GM18909 (cell line): ENCODE data around the gene DPYD.

Experiments used
- ATAC-seq: cut with Tn5 transposase; IDR thresholded peaks from one replicate; pipeline ENCODE4 v1.9.1; 2021; ENCODE audit warnings: mild to moderate bottlenecking; ENCODE audit not compliant: unreplicated experiment, poor library complexity

DPYD gene

DNA sequence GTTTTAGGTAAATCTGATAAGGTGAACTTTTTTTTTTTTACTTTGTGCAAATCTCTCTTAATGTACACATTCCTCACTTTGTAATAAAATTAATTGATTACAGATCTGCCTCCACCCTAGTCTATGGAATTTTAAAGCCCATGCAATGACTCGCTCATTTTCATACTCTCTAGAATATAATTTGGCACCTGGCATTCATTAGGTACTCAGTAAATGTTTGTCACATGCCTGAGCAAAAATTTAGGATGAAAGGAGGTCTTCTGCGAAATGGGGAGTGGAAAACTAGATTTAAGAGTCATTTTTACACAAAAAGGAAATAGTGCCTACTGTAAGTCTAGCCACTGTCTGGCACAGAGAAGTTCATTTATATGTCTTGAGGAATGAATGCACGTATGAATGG is 350.1 kb downstream of the DPYD start:
- ATAC-seq: no peak

- no peak for ATAC-seq
These were observed 353.7 kb downstream of the DPYD start for GRCh38 chr1:97567000-97567749.

- ATAC-seq: no peak
These were observed 354.9 kb downstream of the DPYD start for GRCh38 chr1:97565886-97566285.

DNA sequence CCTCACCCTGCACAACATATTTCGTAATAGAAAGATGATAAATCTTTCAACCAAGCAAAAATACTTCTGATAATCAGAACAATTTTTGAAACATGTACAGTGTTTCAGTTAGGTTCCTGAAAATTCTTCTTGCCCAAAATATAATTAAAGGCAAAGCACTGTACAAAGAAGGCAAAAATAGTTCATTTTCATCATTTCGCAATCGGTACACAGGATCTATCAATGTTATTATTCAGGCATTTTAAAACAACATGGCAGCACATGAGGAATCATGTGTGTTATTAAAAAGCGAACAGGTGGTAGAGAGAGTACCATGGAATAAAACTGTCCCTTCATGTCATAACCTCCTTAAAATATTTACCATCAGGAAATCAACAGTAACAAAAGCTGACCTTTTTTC is 356.9 kb downstream of the DPYD start:
- ATAC-seq: no peak

DNA sequence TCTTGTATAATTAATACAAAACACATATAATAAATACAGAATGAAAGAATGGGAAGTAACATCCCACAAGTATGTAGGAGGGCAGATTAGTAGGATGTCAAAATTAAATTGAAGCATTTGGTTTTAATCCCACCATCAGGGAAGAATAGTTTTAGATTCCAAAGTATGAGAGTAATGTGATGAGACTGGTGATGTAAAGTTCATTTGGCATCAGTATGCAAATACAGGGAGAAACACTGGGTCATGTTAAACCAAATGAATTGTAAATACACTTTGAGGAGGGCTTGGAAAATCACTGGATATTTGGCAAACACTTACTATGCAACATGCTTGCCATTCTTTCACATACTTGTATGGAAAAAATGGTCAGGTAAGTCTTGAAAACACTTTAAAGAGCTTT is 358.8 kb downstream of the DPYD start:
- no peak for ATAC-seq

- no peak for ATAC-seq
These were observed 360.1 kb downstream of the DPYD start for GRCh38 chr1:97560714-97561113.

DNA sequence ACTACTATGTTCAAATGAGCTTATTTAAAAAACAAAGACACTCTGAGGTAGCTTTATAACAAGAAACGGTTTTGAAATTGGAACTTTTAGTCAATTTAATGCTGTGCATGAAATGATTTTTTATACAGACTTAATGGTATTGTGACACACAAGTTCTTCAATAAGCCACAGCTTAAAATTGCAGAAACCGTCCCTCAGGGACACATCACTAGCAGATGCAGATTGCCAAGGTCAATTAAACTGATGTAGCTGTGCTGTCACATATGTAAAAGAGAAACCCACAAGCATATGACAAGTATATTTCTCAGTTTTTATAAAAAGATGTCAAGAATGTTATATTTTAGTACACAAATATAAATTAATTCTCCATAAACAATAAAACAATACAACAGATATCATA is 366.9 kb downstream of the DPYD start:
- ATAC-seq: no peak

DNA sequence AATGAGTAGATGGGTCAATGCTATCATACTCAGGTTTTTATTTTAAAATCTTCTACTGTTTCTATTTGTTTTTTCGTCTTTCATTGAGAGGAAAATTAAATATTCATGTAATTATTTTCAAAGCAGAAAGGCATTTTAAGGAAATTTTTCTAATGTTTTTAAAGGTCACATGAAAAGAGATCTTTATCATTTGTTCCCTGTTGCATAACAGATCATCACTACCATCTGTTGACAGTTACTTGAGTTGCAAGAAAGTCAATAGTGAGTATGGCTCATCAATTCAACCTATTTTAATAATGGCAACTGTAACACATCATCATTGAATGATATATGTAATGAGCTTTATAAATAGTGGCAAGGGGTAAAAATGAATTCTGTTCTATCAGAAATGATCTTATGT is 369.7 kb downstream of the DPYD start:
- ATAC-seq: no peak

- no peak for ATAC-seq
These were observed 375.4 kb downstream of the DPYD start for GRCh38 chr1:97545446-97545845.

DNA sequence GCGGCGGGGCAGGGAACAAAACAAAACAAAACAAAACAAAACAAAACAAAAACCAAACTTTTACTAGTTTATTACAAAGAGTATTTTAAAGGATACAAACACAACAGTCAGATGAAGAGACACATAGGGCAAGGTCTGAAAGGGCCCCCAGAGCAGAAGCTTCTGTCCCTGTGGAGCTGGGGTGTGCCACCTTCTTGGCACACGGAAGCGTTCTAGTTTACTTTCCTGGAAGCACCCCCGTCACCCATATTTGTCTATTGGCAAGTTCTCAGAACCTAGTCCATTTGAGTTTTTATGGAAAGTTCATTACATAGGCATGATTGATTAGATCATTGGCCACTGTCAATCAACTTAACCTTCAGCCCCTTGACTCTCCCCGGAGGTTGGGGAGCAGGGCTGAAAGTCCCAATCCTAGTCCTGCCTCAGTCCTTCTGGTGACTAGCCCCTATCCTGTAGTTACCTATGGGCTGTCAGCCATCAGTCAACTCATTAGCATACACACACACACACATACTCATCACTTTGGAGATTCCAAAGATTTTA is 380.4 kb downstream of the DPYD start:
- ATAC-seq: no peak

DNA sequence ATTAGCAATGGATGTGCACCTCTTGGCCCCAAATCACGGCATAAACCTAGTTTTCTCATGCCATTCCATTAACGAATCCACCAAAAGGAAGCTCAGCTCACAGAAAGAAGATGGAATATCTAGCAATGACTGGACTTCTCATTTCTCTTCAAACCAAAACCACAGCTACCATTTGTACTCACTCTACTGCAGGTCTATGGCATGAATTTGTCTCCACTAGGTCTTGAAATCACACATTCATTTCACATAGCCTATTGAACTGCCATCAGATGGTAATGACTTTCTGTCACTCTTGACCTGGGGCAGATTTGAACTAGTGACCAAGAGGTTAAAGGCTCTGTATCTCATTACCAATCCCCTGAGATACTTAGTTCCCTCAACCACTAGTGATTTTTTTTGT is 382.7 kb downstream of the DPYD start:
- ATAC-seq: no peak

DNA sequence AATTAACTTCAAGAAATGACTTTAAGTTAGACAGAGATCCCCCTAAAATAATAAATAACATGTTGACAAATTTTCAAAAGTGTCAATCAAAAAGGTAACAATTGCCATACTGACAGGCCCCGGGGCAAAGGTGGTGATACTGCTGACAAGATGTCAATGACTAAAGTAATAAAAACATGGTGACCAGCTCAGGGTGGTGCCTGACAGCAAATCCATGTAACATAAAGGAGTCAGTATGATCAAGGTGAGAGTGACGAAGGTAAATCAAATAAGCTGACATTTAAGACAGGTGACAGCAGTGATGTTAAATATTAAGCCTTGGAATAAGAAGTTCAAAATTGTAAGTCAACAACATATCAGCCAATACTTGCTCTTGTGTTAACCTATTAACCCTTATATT is 387.5 kb downstream of the DPYD start:
- no peak for ATAC-seq

GRCh38 chr1:97529600-97529999 is 391.2 kb downstream of the DPYD start:
- ATAC-seq: no peak

GRCh38 chr1:97524211-97524610 is 396.6 kb downstream of the DPYD start:
- ATAC-seq: no peak

GRCh38 chr1:97516588-97516987 is 404.2 kb downstream of the DPYD start:
- no peak for ATAC-seq

DNA sequence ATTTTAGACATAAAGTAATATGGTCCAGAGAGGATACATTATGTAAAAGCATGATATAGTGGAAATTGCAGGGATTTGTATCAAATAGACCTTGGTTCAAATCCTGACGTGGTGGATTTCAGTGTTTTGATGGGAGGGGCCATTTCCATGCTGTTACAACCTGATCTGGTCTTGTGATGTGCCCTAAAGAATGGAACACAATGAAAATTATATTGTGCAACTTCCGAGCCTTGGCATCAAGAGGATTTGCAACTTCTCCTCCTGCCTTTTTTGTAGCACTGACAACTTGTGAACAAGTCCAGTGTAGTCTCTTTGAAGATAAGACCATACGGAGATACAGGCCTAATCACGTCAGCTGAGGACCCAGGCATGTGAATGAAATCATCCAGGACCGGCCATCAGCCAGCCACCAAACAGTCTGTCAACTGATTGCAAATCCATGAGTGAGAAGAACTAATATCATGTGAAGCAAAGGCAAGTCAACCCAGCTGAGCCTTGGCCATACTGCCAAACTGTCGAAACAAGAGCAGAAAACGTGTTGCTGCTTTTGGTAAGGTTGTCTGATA is 412.1 kb downstream of the DPYD start:
- ATAC-seq: no peak

GRCh38 chr1:97507863-97508262 is 413.0 kb downstream of the DPYD start:
- no peak for ATAC-seq

- no peak for ATAC-seq
These were observed 414.5 kb downstream of the DPYD start for GRCh38 chr1:97506368-97506767.

DNA sequence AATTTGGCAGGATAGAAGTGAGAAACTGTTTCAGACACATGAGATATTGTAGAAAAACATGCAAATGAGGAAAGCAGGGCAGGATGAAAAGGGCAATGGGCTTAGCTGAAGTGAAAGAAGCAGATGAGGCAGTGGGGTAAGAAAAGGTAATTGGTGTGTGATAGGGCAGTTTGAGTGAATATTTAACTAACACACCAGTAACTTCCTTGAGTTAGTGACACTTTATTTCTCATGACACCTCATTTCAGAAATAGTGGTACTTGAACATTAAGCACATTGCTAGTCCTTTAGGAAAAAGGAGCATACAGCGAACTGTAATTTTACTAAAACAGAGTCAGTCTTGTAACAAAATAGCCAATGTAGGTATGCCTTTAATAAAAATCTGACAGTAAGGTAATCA is 415.0 kb downstream of the DPYD start:
- ATAC-seq: peak; percentile 98

DNA sequence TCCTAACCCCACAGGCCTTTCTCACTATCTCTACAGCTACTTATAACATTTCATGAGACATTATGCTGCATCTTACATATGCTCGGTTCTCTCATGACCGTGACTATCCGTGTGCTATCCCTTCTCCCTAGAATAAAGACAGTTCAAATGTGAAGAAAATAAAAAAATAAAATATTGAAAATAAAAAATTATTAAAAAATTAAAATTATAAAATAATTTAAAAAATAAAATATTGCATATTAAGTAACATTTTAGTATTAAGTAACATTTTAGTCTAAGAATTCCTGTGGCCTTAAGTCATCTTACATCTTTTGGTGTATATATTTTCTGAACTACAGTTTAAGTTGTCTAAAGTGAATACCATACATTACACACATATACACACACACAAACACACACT is 415.5 kb downstream of the DPYD start:
- ATAC-seq: peak; percentile 35

DNA sequence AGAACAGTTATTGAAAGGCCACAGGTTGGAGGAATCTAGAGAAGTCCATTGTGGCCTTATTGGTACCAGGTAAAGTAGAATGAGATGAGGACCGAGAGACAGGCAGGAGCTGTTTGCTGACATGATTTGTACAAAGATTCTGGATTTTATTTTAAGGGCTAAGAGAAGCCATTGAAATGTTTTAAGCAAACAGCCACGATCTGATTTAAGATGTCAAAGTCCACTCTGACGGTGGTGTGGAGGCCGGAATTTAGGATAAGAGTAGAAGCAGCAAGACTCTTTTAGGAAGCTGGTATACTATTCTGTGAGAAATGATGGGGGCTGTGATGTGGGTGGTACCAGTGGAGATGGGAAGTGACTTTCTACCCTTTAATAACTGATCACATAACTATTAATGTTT is 418.5 kb downstream of the DPYD start:
- no peak for ATAC-seq

- ATAC-seq: no peak
These were observed 419.2 kb downstream of the DPYD start for GRCh38 chr1:97501628-97502027.
